Measurements from ENCODE around the gene TMEM59L.

Gene TMEM59L

DNA sequence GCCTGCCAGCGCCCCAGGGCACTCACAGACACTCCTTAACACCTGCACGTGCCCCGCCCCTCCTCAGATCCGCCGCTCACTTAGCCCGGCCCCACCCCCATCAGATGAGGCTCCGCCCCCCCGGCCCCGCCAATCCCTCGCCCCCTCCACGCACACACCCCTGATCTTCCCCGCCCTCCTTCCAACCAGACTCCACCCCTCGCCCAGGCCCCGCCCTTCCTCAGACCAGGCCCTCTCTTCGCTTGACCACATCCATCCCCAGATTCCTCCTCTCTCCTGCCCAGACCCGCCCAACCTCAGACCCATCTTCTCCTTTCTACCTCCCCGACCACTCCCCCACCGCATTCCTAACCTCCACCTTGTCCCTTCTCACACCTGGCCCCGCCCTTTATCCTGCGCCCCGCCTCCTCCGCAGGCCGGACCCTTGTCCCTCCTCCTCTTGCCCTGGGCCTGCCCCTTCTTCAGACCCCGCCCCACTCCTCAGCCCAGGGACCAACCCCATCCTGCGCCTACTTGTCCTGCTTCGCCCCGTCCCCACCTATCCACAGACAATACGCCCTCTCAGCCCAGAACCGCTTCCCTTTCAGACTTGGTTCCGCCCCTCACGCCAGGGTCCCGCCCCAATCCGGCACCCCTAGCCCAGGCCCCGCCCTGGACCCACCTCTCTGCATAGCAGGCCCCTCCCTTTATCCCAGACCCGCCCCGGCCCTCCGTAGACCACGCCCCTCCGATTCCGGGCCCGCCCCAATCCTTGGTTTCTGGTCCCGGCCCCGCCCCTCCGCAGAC is 23.7 kb downstream of the TMEM59L start:
- Histone ChIP-seq H3K9ac (ENCODE audit: low read length) (no peak overlapping the region), H3K27ac (ENCODE audit: low read depth, low read length) (peak overlapping the region; percentile 30), H3K4me1 (ENCODE audit: insufficient read depth, low read length) (peaks cover 12% of the 10 kb centered on the region), H3K27me3 (ENCODE audit: control insufficient read depth in 1 of 2, insufficient read depth in 2 of 2, low read length in 2 of 2) (no peaks in the 10 kb centered on the region), H3K9me3 (ENCODE audit: low read length) (no peaks in the 10 kb centered on the region), H3K4me3 (ENCODE audit: low read depth in 1 of 2, low read length in 2 of 2) (peak overlapping the region; percentile 77 to 99), H3K36me3 (ENCODE audit: insufficient read depth, low read length) (no peaks in the 10 kb centered on the region)

GRCh38 chr19:18636969-18637629 is 24.4 kb downstream of the TMEM59L start, which contains the start of gene KLHL26:
Gene KLHL26, plus strand, starts transcription at chr19:18637028. Its CDS starts 27 bp downstream, at chr19:18637055.
- no peaks in the 10 kb centered on the region for H3K9me3 ChIP-seq (ENCODE audit: low read length)
- no peaks in the 10 kb centered on the region for H3K36me3 ChIP-seq (ENCODE audit: insufficient read depth, low read length)
- no peaks in the 10 kb centered on the region for H3K27me3 ChIP-seq (ENCODE audit: control insufficient read depth in 1 of 2, insufficient read depth in 2 of 2, low read length in 2 of 2)
- peaks cover 12% of the 10 kb centered on the region for H3K4me1 ChIP-seq (ENCODE audit: insufficient read depth, low read length)
- peak within 1 kb of the TSS; percentile 80 to 99 for H3K4me3 ChIP-seq (ENCODE audit: low read depth in 1 of 2, low read length in 2 of 2)
- peak within 1 kb of the TSS; percentile 39 for H3K9ac ChIP-seq (ENCODE audit: low read length)
- H3K27ac ChIP-seq (ENCODE audit: low read depth, low read length) = peak within 1 kb of the TSS; percentile 89

GRCh38 chr19:18637673-18638630 is 25.3 kb downstream of the TMEM59L start:
- Histone ChIP-seq H3K9me3 (ENCODE audit: low read length) (no peaks in the 10 kb centered on the region), H3K27me3 (ENCODE audit: control insufficient read depth in 1 of 2, insufficient read depth in 2 of 2, low read length in 2 of 2) (no peaks in the 10 kb centered on the region), H3K9ac (ENCODE audit: low read length) (peak overlapping the region; percentile 39), H3K27ac (ENCODE audit: low read depth, low read length) (peak overlapping the region; percentile 89), H3K4me3 (ENCODE audit: low read depth in 1 of 2, low read length in 2 of 2) (peak overlapping the region; percentile 80 to 99), H3K36me3 (ENCODE audit: insufficient read depth, low read length) (no peaks in the 10 kb centered on the region), H3K4me1 (ENCODE audit: insufficient read depth, low read length) (peaks cover 12% of the 10 kb centered on the region)

GRCh38 chr19:18639706-18640243 is 27.1 kb downstream of the TMEM59L start:
- Histone ChIP-seq H3K4me3 (ENCODE audit: low read depth in 1 of 2, low read length in 2 of 2) (no peak overlapping the region), H3K4me1 (ENCODE audit: insufficient read depth, low read length) (peaks cover 16% of the 10 kb centered on the region), H3K27ac (ENCODE audit: low read depth, low read length) (no peak overlapping the region), H3K9ac (ENCODE audit: low read length) (no peak overlapping the region), H3K36me3 (ENCODE audit: insufficient read depth, low read length) (no peaks in the 10 kb centered on the region), H3K27me3 (ENCODE audit: control insufficient read depth in 1 of 2, insufficient read depth in 2 of 2, low read length in 2 of 2) (no peaks in the 10 kb centered on the region), H3K9me3 (ENCODE audit: low read length) (no peaks in the 10 kb centered on the region)

- no peak overlapping the region for H3K27ac ChIP-seq (ENCODE audit: low read depth, low read length)
- no peaks in the 10 kb centered on the region for H3K27me3 ChIP-seq (ENCODE audit: control insufficient read depth in 1 of 2, insufficient read depth in 2 of 2, low read length in 2 of 2)
- no peaks in the 10 kb centered on the region for H3K36me3 ChIP-seq (ENCODE audit: insufficient read depth, low read length)
- H3K9me3 ChIP-seq (ENCODE audit: low read length) = no peaks in the 10 kb centered on the region
- H3K4me1 ChIP-seq (ENCODE audit: insufficient read depth, low read length) = peaks cover 19% of the 10 kb centered on the region
- no peak overlapping the region for H3K4me3 ChIP-seq (ENCODE audit: low read depth in 1 of 2, low read length in 2 of 2)
- H3K9ac ChIP-seq (ENCODE audit: low read length) = no peak overlapping the region
Measured at GRCh38 chr19:18644196-18645034, 31.7 kb downstream of the TMEM59L start.

DNA sequence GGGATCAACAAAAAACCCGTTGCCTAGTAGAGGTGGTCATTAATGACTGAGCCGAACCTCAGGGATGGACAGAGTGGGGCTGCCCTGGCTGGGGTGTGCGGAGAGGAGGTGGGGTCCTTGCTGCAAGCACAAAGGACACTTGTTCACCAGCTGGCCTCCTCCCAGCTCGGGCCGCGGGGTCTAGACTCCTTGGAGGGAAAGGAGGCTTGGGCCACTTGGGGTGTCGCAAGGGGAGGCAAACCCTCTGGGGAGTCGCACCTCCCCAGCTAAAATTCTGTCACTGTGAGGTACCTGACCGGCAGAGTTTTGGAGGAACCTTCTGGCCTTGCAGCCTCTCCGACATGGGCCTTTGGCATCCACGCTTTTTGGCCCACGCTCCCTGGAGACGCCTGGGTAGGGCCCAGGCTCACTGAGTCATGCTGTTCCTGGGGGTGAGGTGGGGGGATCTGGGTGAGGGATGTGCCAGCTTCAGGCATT is 32.4 kb downstream of the TMEM59L start:
- Histone ChIP-seq H3K27me3 (ENCODE audit: control insufficient read depth in 1 of 2, insufficient read depth in 2 of 2, low read length in 2 of 2) (no peaks in the 10 kb centered on the region), H3K27ac (ENCODE audit: low read depth, low read length) (no peak overlapping the region), H3K4me3 (ENCODE audit: low read depth in 1 of 2, low read length in 2 of 2) (no peak overlapping the region), H3K9ac (ENCODE audit: low read length) (no peak overlapping the region), H3K4me1 (ENCODE audit: insufficient read depth, low read length) (peaks cover 25% of the 10 kb centered on the region), H3K36me3 (ENCODE audit: insufficient read depth, low read length) (no peaks in the 10 kb centered on the region), H3K9me3 (ENCODE audit: low read length) (no peaks in the 10 kb centered on the region)

GRCh38 chr19:18646535-18647370 is 34.1 kb downstream of the TMEM59L start:
- Histone ChIP-seq H3K4me1 (ENCODE audit: insufficient read depth, low read length) (peaks cover 42% of the 10 kb centered on the region), H3K27me3 (ENCODE audit: control insufficient read depth in 1 of 2, insufficient read depth in 2 of 2, low read length in 2 of 2) (no peaks in the 10 kb centered on the region), H3K4me3 (ENCODE audit: low read depth in 1 of 2, low read length in 2 of 2) (no peak overlapping the region), H3K9ac (ENCODE audit: low read length) (no peak overlapping the region), H3K27ac (ENCODE audit: low read depth, low read length) (no peak overlapping the region), H3K9me3 (ENCODE audit: low read length) (no peaks in the 10 kb centered on the region), H3K36me3 (ENCODE audit: insufficient read depth, low read length) (no peaks in the 10 kb centered on the region)

- no peaks in the 10 kb centered on the region for H3K27me3 ChIP-seq (ENCODE audit: control insufficient read depth in 1 of 2, insufficient read depth in 2 of 2, low read length in 2 of 2)
- peaks cover 44% of the 10 kb centered on the region for H3K4me1 ChIP-seq (ENCODE audit: insufficient read depth, low read length)
- no peak overlapping the region for H3K27ac ChIP-seq (ENCODE audit: low read depth, low read length)
- no peaks in the 10 kb centered on the region for H3K9me3 ChIP-seq (ENCODE audit: low read length)
- H3K9ac ChIP-seq (ENCODE audit: low read length) = no peak overlapping the region
- no peaks in the 10 kb centered on the region for H3K36me3 ChIP-seq (ENCODE audit: insufficient read depth, low read length)
- H3K4me3 ChIP-seq (ENCODE audit: low read depth in 1 of 2, low read length in 2 of 2) = no peak overlapping the region
Measured at GRCh38 chr19:18647371-18647767, 34.7 kb downstream of the TMEM59L start.

- no peaks in the 10 kb centered on the region for H3K27me3 ChIP-seq (ENCODE audit: control insufficient read depth in 1 of 2, insufficient read depth in 2 of 2, low read length in 2 of 2)
- peaks cover 44% of the 10 kb centered on the region for H3K4me1 ChIP-seq (ENCODE audit: insufficient read depth, low read length)
- H3K4me3 ChIP-seq (ENCODE audit: low read depth in 1 of 2, low read length in 2 of 2) = no peak overlapping the region
- no peaks in the 10 kb centered on the region for H3K36me3 ChIP-seq (ENCODE audit: insufficient read depth, low read length)
- no peak overlapping the region for H3K9ac ChIP-seq (ENCODE audit: low read length)
- no peaks in the 10 kb centered on the region for H3K9me3 ChIP-seq (ENCODE audit: low read length)
- no peak overlapping the region for H3K27ac ChIP-seq (ENCODE audit: low read depth, low read length)
Measured at GRCh38 chr19:18647807-18648206, 35.1 kb downstream of the TMEM59L start.

DNA sequence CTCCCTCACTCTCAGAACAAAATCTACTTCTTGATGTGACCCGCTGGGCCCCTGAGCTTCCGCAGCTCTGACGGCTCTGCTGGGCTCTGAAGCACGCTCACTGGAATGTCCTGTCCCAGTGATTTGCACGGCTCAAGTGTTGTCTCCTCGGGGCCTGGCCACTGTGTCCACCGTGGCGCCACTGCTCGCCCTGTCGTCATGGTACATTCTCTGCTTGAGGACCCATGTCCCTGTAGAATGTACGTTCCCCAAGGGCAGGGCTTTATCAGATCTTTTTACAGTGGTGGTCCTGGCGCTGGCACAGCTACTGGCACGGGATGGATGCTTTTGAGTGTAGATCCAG is 36.3 kb downstream of the TMEM59L start:
- Histone ChIP-seq H3K36me3 (ENCODE audit: insufficient read depth, low read length) (no peaks in the 10 kb centered on the region), H3K4me3 (ENCODE audit: low read depth in 1 of 2, low read length in 2 of 2) (peak overlapping the region in 1 of 2 donors; percentile 43), H3K27me3 (ENCODE audit: control insufficient read depth in 1 of 2, insufficient read depth in 2 of 2, low read length in 2 of 2) (no peaks in the 10 kb centered on the region), H3K27ac (ENCODE audit: low read depth, low read length) (peak overlapping the region; percentile 43), H3K9ac (ENCODE audit: low read length) (no peak overlapping the region), H3K9me3 (ENCODE audit: low read length) (no peaks in the 10 kb centered on the region), H3K4me1 (ENCODE audit: insufficient read depth, low read length) (peaks cover 44% of the 10 kb centered on the region)

Data from muscle layer of colon (tissue), 2 donors.